Mononuclear cell (primary cell): ENCODE results near the gene NUDT8. TPM values are rescaled to one million over a fixed set of nuclear protein-coding genes. Genes with fewer than 3 reads are reported as not detected.

Experiments
- H3K27me3 ChIP-seq: 2 replicates; pipeline ENCODE4 v1.6.0; 2011; ENCODE audit warnings: low read length, control low read depth; ENCODE audit not compliant: insufficient read depth
- H3K4me1 ChIP-seq: 2 replicates; pipeline ENCODE4 v1.5.1; 2011; ENCODE audit warnings: mild to moderate bottlenecking, low read length, control low read depth; ENCODE audit not compliant: insufficient read depth
- H3K4me3 ChIP-seq: 2 replicates; pipeline ENCODE4 v1.5.1; 2011; ENCODE audit warnings: mild to moderate bottlenecking, low read length, moderate library complexity
- H3K9me3 ChIP-seq: 2 replicates; pipeline ENCODE4 v1.5.1; 2011; ENCODE audit warnings: low read depth, mild to moderate bottlenecking, control low read depth, low read length
- total RNA-seq: library from RNA; depleted of rRNA; stranded (reverse); fragments of >200 nt; gene quantifications from one replicate; pipeline ENCODE4 v1.2.3, GENCODE V29; 2012

The NUDT8 gene
- total RNA-seq, 1 donor, result 2.3 TPM

GRCh38 chr11:67585911-67586310 lies 43.8 kb downstream of the NUDT8 start:
- Histone ChIP-seq H3K9me3 (no peaks in the 10 kb centered on the region), H3K4me1 (peaks cover 65% of the 10 kb centered on the region), H3K27me3 (no peaks in the 10 kb centered on the region), H3K4me3 (no peak overlapping the region)

GRCh38 chr11:67584881-67585873 lies 44.6 kb downstream of the NUDT8 start:
- Histone ChIP-seq H3K4me3 (no peak overlapping the region), H3K4me1 (peaks cover 65% of the 10 kb centered on the region), H3K9me3 (no peaks in the 10 kb centered on the region), H3K27me3 (no peaks in the 10 kb centered on the region)

- Histone ChIP-seq H3K27me3 (no peaks in the 10 kb centered on the region), H3K4me1 (peaks cover 71% of the 10 kb centered on the region), H3K4me3 (peak overlapping the region; percentile 57), H3K9me3 (no peaks in the 10 kb centered on the region)
Observed at GRCh38 chr11:67584205-67584880, 45.4 kb downstream of the NUDT8 start.

GRCh38 chr11:67583247-67584204 lies 46.2 kb downstream of the NUDT8 start, which contains the start of gene GSTP1:
GSTP1 (plus strand) TSS chr11:67583812; CDS start chr11:67583844, 32 bp downstream.
- Histone ChIP-seq H3K9me3 (no peaks in the 10 kb centered on the region), H3K4me3 (peak within 1 kb of the TSS; percentile 57), H3K27me3 (no peaks in the 10 kb centered on the region), H3K4me1 (peaks cover 67% of the 10 kb centered on the region)

- Histone ChIP-seq H3K4me1 (peaks cover 52% of the 10 kb centered on the region), H3K4me3 (no peak overlapping the region), H3K9me3 (no peaks in the 10 kb centered on the region), H3K27me3 (no peaks in the 10 kb centered on the region)
Observed at GRCh38 chr11:67582011-67582410, 47.7 kb downstream of the NUDT8 start.

GRCh38 chr11:67581469-67581868 lies 48.3 kb downstream of the NUDT8 start:
- Histone ChIP-seq H3K27me3 (peaks cover under 1% of the 10 kb centered on the region), H3K4me1 (peaks cover 47% of the 10 kb centered on the region), H3K9me3 (no peaks in the 10 kb centered on the region), H3K4me3 (no peak overlapping the region)

GRCh38 chr11:67577951-67578350 lies 51.8 kb downstream of the NUDT8 start:
- peaks cover 2% of the 10 kb centered on the region for H3K27me3 ChIP-seq
- H3K4me3 ChIP-seq, result no peak overlapping the region
- H3K9me3 ChIP-seq, result no peaks in the 10 kb centered on the region
- peaks cover 21% of the 10 kb centered on the region for H3K4me1 ChIP-seq

Other genes starting within 250 kb of the NUDT8 start
- gene RAD9A, start 238.0 kb downstream of the NUDT8 start, total RNA-seq, result 7.8 TPM
- 126 TPM for gene PPP1CA, start 228.1 kb downstream of the NUDT8 start, total RNA-seq
- gene TBC1D10C, start 225.9 kb downstream of the NUDT8 start, total RNA-seq, result 51.6 TPM
- 3.3 TPM for gene CARNS1, start 214.3 kb downstream of the NUDT8 start, total RNA-seq
- 52.1 TPM for gene RPS6KB2, start 201.4 kb downstream of the NUDT8 start, total RNA-seq
- 137 TPM for gene PTPRCAP, start 192.3 kb downstream of the NUDT8 start, total RNA-seq
- gene CORO1B, start 186.5 kb downstream of the NUDT8 start, total RNA-seq, result 28.1 TPM
- gene GPR152, start 177.2 kb downstream of the NUDT8 start, total RNA-seq, result not detected
- gene CABP4, start 174.6 kb downstream of the NUDT8 start, total RNA-seq, result 2.6 TPM
- 18.4 TPM for gene TMEM134, start 160.7 kb downstream of the NUDT8 start, total RNA-seq
- 77.2 TPM for gene AIP, start 146.9 kb downstream of the NUDT8 start, total RNA-seq
- 62.0 TPM for gene PITPNM1, start 124.6 kb downstream of the NUDT8 start, total RNA-seq
- 9.7 TPM for gene CDK2AP2, start 121.8 kb downstream of the NUDT8 start, total RNA-seq
- gene CABP2, start 106.5 kb downstream of the NUDT8 start, total RNA-seq, result not detected
- 294 TPM for gene GSTP1, start 46.1 kb downstream of the NUDT8 start, total RNA-seq
- 90.1 TPM for gene NDUFV1, start 23.0 kb downstream of the NUDT8 start, total RNA-seq
- gene TBX10, start 9.8 kb upstream of the NUDT8 start, total RNA-seq, result not detected
- 0.31 TPM for gene ACY3, start 20.8 kb upstream of the NUDT8 start, total RNA-seq
- gene ALDH3B2, start 44.7 kb upstream of the NUDT8 start, total RNA-seq, result not detected